Skeletal muscle tissue (tissue), 4 donors: Measurements from ENCODE around the gene TMEM94. TPM values are rescaled to one million over a fixed set of nuclear protein-coding genes. Genes with fewer than 3 reads are reported as not detected.
A peak's percentile ranks its signal among the peaks of the same experiment; 100 is the strongest.

Source experiments
- H3K27ac ChIP-seq: one replicate; pipeline ENCODE4 v1.7.0; 2013; ENCODE audit warnings: mild to moderate bottlenecking, low read depth, low read length, inconsistent platforms
- H3K27me3 ChIP-seq, 3 donors: one replicate each; pipeline ENCODE4 v1.7.0; 2013; ENCODE audit warnings: low read length in 3 of 3; ENCODE audit not compliant: control insufficient read depth in 3 of 3, insufficient read depth in 3 of 3
- H3K36me3 ChIP-seq, 3 donors: one replicate each; pipeline ENCODE4 v1.7.0; 2013; ENCODE audit warnings: low read length in 3 of 3; ENCODE audit not compliant: control insufficient read depth in 3 of 3, insufficient read depth in 3 of 3
- H3K4me1 ChIP-seq, 3 donors: one replicate each; pipeline ENCODE4 v1.7.0; 2013; ENCODE audit warnings: low read length in 3 of 3, mild to moderate bottlenecking in 3 of 3; ENCODE audit not compliant: control insufficient read depth in 3 of 3, insufficient read depth in 3 of 3
- H3K4me3 ChIP-seq, 3 donors: one replicate each; pipeline ENCODE4 v1.7.0; 2013; ENCODE audit warnings: low read length in 3 of 3
- H3K9ac ChIP-seq, 3 donors: one replicate each; pipeline ENCODE4 v1.7.0; 2013; ENCODE audit warnings: low read length in 3 of 3, mild to moderate bottlenecking in 3 of 3, moderate library complexity in 2 of 3, low read depth in 1 of 3
- H3K9me3 ChIP-seq, 3 donors: one replicate each; pipeline ENCODE4 v1.7.0; 2013; ENCODE audit warnings: low read length in 3 of 3; ENCODE audit not compliant: control insufficient read depth in 3 of 3
- total RNA-seq: library from RNA; depleted of rRNA; stranded (reverse); fragments of >200 nt; gene quantifications from one replicate; pipeline ENCODE4 v1.2.3, GENCODE V29; 2014
- donor health status: Osteomylitis.

The TMEM94 gene
- total RNA-seq = 18.3 TPM

DNA sequence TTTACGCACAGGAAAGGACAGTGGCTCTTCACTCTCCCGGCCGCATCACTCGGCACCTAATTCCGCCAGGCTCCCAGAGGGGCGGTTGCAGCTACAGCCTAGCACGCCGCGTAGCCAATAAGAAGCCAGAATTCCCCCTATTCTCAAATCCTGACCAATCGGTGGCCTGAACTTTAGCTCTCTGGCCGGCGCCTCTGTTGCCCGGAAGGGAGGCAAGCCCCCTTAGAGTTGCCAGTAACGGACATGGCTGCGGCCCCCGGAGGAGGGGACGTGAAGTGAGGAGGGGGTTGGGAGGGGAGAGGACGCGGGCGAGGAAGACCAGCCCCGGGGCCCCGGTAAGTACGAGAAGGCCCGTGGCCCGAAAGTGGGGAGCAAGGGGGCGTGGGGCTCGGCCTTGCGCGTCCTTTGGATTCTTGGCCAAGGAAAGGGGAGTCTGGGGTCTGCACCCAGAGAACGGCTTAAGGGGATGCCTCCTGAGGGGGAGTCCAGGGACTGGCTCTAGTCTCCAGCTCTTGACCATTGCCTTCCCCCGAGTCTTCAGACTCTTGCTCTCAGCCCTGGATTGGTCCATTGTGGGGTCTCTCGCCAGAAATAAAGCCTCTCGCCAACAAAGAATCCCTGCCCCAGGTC lies at the start of gene TMEM94:
TMEM94 (plus strand) TSS at position 219 of the 630 bp plus-strand sequence. CDS start 15,271 bp downstream, outside the sequence.
- Histone ChIP-seq H3K27me3 (no peaks in the 10 kb centered on the region), H3K4me3 (peak within 1 kb of the TSS; percentile 97 to 98 (median 98)), H3K4me1 (peaks cover 31 to 39% (median 38%) of the 10 kb centered on the region in 3 donors)

DNA sequence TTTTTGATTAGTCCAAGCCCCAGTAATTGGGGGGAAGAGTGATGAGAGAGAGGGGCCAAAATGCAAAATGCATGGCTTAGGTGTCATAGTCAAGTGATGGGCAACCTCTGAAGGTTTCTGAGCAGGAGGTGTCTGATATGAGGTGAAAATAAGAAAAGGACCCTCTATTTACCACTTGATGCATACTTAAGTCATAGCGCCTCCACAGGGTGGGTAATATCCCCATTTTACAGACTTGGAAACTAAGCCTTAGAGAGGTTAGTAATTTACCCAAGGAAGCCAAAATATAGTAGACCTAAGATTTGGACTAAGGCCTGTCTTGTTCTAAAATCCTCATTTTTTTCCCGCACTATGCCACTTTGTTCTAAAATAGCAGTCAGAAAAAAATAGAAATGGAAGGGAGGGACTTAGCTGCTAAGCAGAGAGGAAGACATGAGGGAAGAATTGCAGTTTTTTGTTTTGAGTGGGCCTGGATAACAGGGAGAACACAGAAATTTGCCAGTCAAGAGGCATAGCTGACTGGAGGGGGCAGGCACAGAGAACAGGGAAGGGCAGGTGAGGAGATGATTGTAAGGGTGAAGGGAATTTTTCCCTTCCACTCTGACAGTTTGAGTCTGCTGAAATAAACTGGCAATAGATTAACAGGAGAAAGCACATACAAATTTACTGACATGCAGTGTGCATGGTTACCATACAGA lies 48.6 kb upstream of the TMEM94 start:
- Histone ChIP-seq H3K9me3 (no peaks in the 10 kb centered on the region), H3K9ac (no peak overlapping the region), H3K4me1 (peaks cover 8 to 19% (median 14%) of the 10 kb centered on the region in 3 donors), H3K27me3 (peaks cover 0 to 3% (median 0%) of the 10 kb centered on the region in 3 donors), H3K27ac (no peak overlapping the region), H3K36me3 (no peaks in the 10 kb centered on the region), H3K4me3 (no peak overlapping the region)

More for the DNA sequence above, at the start of gene TMEM94:
- peak within 1 kb of the TSS; percentile 99 to 100 (median 99) for H3K9ac ChIP-seq
- H3K9me3 ChIP-seq = no peaks in the 10 kb centered on the region
- peak within 1 kb of the TSS; percentile 99 for H3K27ac ChIP-seq
- H3K36me3 ChIP-seq = no peaks in the 10 kb centered on the region

DNA sequence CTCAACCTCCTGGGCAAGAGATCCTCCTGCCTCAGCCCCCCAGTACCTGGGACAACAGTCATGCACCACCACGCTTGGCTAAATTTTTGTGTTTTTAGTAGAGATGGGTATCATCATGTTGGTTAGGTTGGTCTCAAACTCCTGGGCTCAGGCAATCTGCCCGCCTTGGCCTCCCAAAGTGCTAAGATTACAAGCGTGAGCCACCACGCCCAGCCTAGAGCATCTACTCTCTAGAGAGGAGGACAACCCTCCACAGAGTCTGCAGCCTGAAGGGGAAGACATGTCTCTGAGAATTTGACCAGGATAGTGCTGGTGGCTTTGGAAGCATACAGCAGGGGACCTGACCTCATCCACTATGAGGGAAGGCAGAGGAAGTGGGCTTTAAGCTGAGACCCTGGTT lies 46.3 kb upstream of the TMEM94 start:
- Histone ChIP-seq H3K27ac (no peak overlapping the region), H3K4me1 (peaks cover 5 to 12% (median 8%) of the 10 kb centered on the region in 3 donors), H3K4me3 (no peak overlapping the region), H3K9me3 (no peaks in the 10 kb centered on the region), H3K9ac (no peak overlapping the region), H3K27me3 (peaks cover 0 to 4% (median 3%) of the 10 kb centered on the region in 3 donors), H3K36me3 (no peaks in the 10 kb centered on the region)

GRCh38 chr17:75411328-75412067 lies 44.9 kb upstream of the TMEM94 start:
- Histone ChIP-seq H3K27me3 (peaks cover 0 to 4% (median 3%) of the 10 kb centered on the region in 3 donors), H3K36me3 (no peaks in the 10 kb centered on the region), H3K4me3 (no peak overlapping the region), H3K9me3 (no peaks in the 10 kb centered on the region), H3K27ac (no peak overlapping the region), H3K4me1 (peaks cover 2 to 3% (median 3%) of the 10 kb centered on the region in 3 donors), H3K9ac (no peak overlapping the region)

DNA sequence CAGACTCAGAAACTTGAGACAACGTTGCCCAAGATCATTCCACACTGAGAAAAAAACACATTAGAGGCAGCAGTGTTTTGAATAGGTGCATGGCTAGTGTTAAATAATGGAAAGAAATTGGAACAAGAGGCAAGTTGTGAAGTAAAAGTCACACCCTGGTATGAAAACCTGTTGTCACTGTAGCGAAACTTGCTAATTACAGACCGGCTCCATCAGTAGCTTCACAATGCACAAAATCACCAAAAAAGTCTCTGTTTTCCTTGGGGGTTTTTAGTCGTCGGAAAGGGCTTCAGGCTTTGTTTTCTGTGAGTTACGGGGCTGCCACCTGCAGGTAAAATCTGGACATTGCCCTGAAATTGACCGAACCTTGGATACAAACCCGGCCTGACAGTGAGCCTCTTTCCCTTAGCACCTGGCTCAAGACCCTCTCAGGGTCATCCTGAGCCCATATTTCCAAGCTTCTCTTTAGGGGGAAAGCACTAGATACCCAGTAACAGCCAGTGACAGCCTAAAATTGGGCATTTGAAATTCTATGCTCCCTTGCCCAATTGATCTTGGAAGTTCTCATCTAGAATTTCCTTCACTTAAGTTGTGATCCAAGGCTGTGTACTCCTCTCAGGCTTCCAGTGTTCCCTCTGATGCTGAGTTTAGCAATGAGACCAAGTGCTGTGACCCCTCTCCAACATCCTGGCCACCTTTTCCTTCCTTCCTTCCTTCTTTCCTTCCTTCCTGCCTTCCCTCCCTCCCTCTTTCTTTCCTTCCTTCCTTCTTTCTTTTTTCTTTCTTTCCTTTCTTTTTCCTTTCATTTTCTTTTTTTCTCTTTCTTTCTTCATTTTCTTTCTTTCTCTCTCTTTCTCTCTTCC lies 43.7 kb upstream of the TMEM94 start:
- H3K9ac ChIP-seq = peak overlapping the region in 2 of 3 donors; percentile 8 to 17
- H3K27me3 ChIP-seq = peaks cover 0 to 4% (median 3%) of the 10 kb centered on the region in 3 donors
- no peaks in the 10 kb centered on the region for H3K36me3 ChIP-seq
- no peaks in the 10 kb centered on the region for H3K4me1 ChIP-seq
- H3K27ac ChIP-seq = no peak overlapping the region
- H3K4me3 ChIP-seq = peak overlapping the region in 2 of 3 donors; percentile 24 to 40
- H3K9me3 ChIP-seq = no peaks in the 10 kb centered on the region

DNA sequence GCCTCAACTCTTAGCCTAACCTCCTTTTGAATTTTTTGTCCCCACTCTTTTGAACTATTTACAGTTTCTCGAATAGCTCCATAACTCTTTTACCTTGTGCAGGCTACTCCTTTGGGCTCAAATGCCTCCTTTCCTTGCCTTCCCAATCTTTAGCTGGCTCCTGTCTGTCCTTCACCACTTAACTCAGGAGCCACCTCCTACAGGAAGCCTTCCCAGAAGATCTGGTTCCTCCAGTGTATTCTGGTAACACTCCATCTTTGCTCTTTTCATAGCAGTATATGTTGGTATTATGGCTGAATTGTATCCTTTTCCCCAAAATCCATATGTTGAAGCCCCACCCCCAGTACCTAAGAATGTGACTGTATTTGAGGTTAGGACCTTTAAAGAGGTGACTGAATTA lies 41.9 kb upstream of the TMEM94 start:
- H3K27me3 ChIP-seq = peaks cover 0 to 4% (median 3%) of the 10 kb centered on the region in 3 donors
- H3K4me3 ChIP-seq = no peak overlapping the region
- H3K9ac ChIP-seq = no peak overlapping the region
- H3K4me1 ChIP-seq = no peaks in the 10 kb centered on the region
- no peaks in the 10 kb centered on the region for H3K9me3 ChIP-seq
- no peaks in the 10 kb centered on the region for H3K36me3 ChIP-seq
- H3K27ac ChIP-seq = no peak overlapping the region

DNA sequence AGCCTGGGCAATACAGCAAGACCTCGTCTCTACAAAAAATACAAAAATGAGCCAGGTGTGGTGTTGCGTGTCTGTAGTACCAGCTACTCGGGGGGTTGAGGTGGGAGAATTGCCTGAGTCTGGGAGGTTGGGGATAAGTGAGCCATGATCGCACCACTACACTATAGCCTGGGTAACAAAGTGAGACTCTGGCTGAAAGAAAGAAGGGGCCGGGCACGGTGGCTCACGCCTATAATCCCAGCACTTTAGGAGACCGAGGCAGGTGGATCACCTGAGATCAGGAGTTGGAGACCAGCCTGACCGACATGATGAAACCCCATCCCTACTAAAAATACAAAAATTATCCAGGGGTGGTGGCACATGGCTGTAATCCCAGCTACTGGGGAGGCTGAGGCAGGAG lies 40.4 kb upstream of the TMEM94 start:
- peaks cover 0 to 4% (median 0%) of the 10 kb centered on the region in 3 donors for H3K27me3 ChIP-seq
- H3K4me1 ChIP-seq = no peaks in the 10 kb centered on the region
- no peak overlapping the region for H3K27ac ChIP-seq
- H3K9me3 ChIP-seq = no peaks in the 10 kb centered on the region
- no peaks in the 10 kb centered on the region for H3K36me3 ChIP-seq
- H3K9ac ChIP-seq = no peak overlapping the region
- H3K4me3 ChIP-seq = no peak overlapping the region

DNA sequence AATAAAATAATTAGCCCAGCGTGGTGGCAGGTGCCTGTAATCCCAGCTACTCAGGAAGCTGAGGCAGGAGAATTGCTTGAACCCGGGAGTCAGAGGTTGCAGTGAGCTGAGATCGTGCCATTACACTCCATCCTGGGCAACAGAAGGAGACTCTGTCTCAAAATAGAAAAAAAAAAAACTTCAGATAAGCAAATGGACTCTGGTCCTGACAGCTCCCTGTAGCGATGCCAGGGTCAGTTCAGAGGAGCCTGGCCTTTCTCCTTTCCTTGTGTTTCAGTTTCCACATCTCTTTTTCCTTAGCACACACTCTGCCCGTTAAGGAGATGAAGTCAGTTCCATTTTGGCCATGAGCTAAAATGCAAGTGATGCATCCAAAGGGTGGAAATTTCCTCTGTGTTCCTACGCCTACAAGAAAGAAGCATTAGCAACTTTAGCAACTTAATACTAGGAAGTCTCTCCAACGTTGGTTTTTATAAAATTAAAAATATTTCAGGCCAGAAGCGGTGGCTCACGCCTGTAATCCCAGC lies 39.3 kb upstream of the TMEM94 start:
- Histone ChIP-seq H3K27me3 (peaks cover 0 to 4% (median 0%) of the 10 kb centered on the region in 3 donors), H3K4me1 (no peaks in the 10 kb centered on the region), H3K36me3 (no peaks in the 10 kb centered on the region), H3K4me3 (no peak overlapping the region), H3K27ac (no peak overlapping the region), H3K9me3 (no peaks in the 10 kb centered on the region), H3K9ac (no peak overlapping the region)

DNA sequence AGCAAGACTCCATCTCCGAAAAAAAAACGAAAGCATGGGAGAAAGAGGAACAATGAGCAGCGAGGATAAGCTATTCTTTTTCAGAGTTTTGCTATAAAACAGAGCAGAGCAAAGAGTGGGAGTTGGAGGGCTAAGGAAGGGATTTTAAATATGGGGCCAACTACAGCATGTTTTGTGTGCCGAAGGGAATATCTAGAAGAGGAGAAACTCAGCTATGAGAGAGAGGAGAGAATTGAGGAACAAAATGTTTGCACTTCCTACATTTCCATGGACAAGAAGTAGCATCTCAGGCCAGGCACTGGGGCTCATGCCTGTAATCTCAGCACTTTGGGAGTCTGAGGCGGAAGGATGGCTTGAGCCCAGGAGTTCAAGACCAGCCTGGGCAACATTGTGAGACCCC lies 37.9 kb upstream of the TMEM94 start:
- Histone ChIP-seq H3K4me3 (no peak overlapping the region), H3K27ac (no peak overlapping the region), H3K27me3 (peaks cover 0 to 4% (median 0%) of the 10 kb centered on the region in 3 donors), H3K9me3 (no peaks in the 10 kb centered on the region), H3K36me3 (no peaks in the 10 kb centered on the region), H3K9ac (no peak overlapping the region), H3K4me1 (no peaks in the 10 kb centered on the region)
